HG02642 (cell line): ENCODE measurements around the gene PLPP7.
"Not testable (repeated sequence)": the region's sequence is repeated elsewhere in the genome, so short reads cannot be mapped to it uniquely, and the experiment has no call there.

Experiments used
- ATAC-seq: cut with Tn5 transposase; IDR thresholded peaks from one replicate; pipeline ENCODE4 v1.9.1; 2021; ENCODE audit warnings: mild to moderate bottlenecking; ENCODE audit not compliant: unreplicated experiment, poor library complexity

Gene PLPP7

GRCh38 chr9:131266266-131267229 is 23.0 kb upstream of the PLPP7 start:
- ATAC-seq, result no peak

GRCh38 chr9:131270171-131271015 is 19.1 kb upstream of the PLPP7 start:
- no peak for ATAC-seq

GRCh38 chr9:131271016-131271273 is 18.6 kb upstream of the PLPP7 start:
- ATAC-seq, result not testable (repeated sequence)

- ATAC-seq, result no peak
These were observed 18.0 kb upstream of the PLPP7 start for GRCh38 chr9:131271506-131271931.

- ATAC-seq, result no peak
These were observed 17.3 kb upstream of the PLPP7 start for GRCh38 chr9:131272212-131272611.

GRCh38 chr9:131273146-131273855 is 16.2 kb upstream of the PLPP7 start:
- ATAC-seq, result no peak

GRCh38 chr9:131273856-131274673 is 15.5 kb upstream of the PLPP7 start:
- ATAC-seq, result no peak

- ATAC-seq, result no peak
These were observed 14.7 kb upstream of the PLPP7 start for GRCh38 chr9:131274674-131275331.

GRCh38 chr9:131275332-131276093 is 14.0 kb upstream of the PLPP7 start:
- ATAC-seq, result no peak

- no peak for ATAC-seq
These were observed 13.2 kb upstream of the PLPP7 start, which contains the start of gene FAM78A for GRCh38 chr9:131276094-131276888. Gene FAM78A, minus strand, starts transcription at chr9:131276510. Its CDS starts 331 bp downstream, at chr9:131276179.

GRCh38 chr9:131276891-131277286 is 12.6 kb upstream of the PLPP7 start:
- no peak for ATAC-seq

GRCh38 chr9:131277287-131277909 is 12.1 kb upstream of the PLPP7 start:
- ATAC-seq, result no peak

- ATAC-seq, result no peak
These were observed 11.4 kb upstream of the PLPP7 start for GRCh38 chr9:131277910-131278701.

- no peak for ATAC-seq
These were observed 10.8 kb upstream of the PLPP7 start for GRCh38 chr9:131278702-131279111.

- no peak for ATAC-seq
These were observed 10.2 kb upstream of the PLPP7 start for GRCh38 chr9:131279196-131279862.
